Uterus (tissue), 4 donors: Measurements from ENCODE around the gene C6orf52. TPM values are rescaled to one million over a fixed set of nuclear protein-coding genes. Genes with fewer than 3 reads are reported as not detected.
A peak's percentile ranks its signal among the peaks of the same experiment; 100 is the strongest.
"Not testable (repeated sequence)": the region's sequence is repeated elsewhere in the genome, so short reads cannot be mapped to it uniquely, and the experiment has no call there.

Source experiments
- DNase-seq, 2 donors: peaks; one replicate each; pipeline ENCODE4 v3.0.0-alpha.2; 2019 to 2020
- H3K27ac ChIP-seq, 2 donors: fragments of 200-600 bp; sonication (generic); 1 replicate in 1 of 2; 2 replicates in 1 of 2; pipeline ENCODE4 v1.5.1; 2016 to 2018
- H3K27me3 ChIP-seq, 2 donors: fragments of 200-600 bp; sonication (generic); one replicate each; pipeline ENCODE4 v1.5.1; 2018 to 2019; ENCODE audit warnings: control low read depth in 1 of 2
- H3K36me3 ChIP-seq, 2 donors: fragments of 200-600 bp; sonication (generic); one replicate each; pipeline ENCODE4 v1.5.1; 2019; ENCODE audit warnings: control low read depth in 1 of 2
- H3K4me1 ChIP-seq, 2 donors: fragments of 200-600 bp; sonication (generic); one replicate each; pipeline ENCODE4 v1.5.1; 2018 to 2019; ENCODE audit warnings: control low read depth in 1 of 2
- H3K4me3 ChIP-seq, 2 donors: fragments of 200-600 bp; sonication (generic); 1 replicate in 1 of 2; 2 replicates in 1 of 2; pipeline ENCODE4 v1.5.1; 2018 to 2019; ENCODE audit warnings: mild to moderate bottlenecking in 1 of 2
- H3K9me3 ChIP-seq, 2 donors: fragments of 200-600 bp; sonication (generic); one replicate each; pipeline ENCODE4 v1.5.1; 2019; ENCODE audit warnings: control low read depth in 1 of 2
- CTCF ChIP-seq, 4 experiments: fragments of 200-600 bp in 2 of 4; fragments of 450-650 bp in 2 of 4; sonication (generic) in 2 of 4; IDR thresholded peaks; one replicate each; pipeline ENCODE4 v1.5.1; 2016 to 2019; ENCODE audit warnings: antibody characterized with exemption in 4 of 4, mild to moderate bottlenecking in 2 of 4, moderate library complexity in 1 of 4
- POLR2A ChIP-seq, 2 donors: fragments of 450-650 bp; IDR thresholded peaks; one replicate each; pipeline ENCODE4 v1.6.1; 2016; ENCODE audit warnings: antibody characterized with exemption in 2 of 2, mild to moderate bottlenecking in 1 of 2, moderate library complexity in 1 of 2
- intact Hi-C: fragments of 100-400 bp; cut with DNase I; formaldehyde crosslinking; loops from one replicate; pipeline ENCODE4 v1.15.1; 2023; ENCODE audit warnings: low total_unique reads
- total RNA-seq, 4 donors: library from RNA; depleted of rRNA in 3 of 4; stranded (reverse); fragments of >200 nt in 3 of 4; gene quantifications; one replicate each; pipeline versions ENCODE4 v1.1.0 to v1.2.4, GENCODE V29; 2014 to 2023
- donor health status: DM: yes; HTN: yes; CAD: no.

Gene C6orf52
- total RNA-seq, 4 donors from 2014 or later: 79.7 TPM; not detected in 3

- no peak overlapping the region for H3K27ac ChIP-seq
- H3K9me3 ChIP-seq: no peaks in the 10 kb centered on the region
- no peaks in the 10 kb centered on the region for H3K27me3 ChIP-seq
- H3K4me1 ChIP-seq: peaks cover 7 to 14% of the 10 kb centered on the region in 2 donors
- H3K4me3 ChIP-seq: no peak overlapping the region
- no peak for DNase-seq
- intact Hi-C loops: no loop called here
- H3K36me3 ChIP-seq: no peaks in the 10 kb centered on the region
- no peak for TF ChIP-seq POLR2A (IDR thresholded peaks at IDR 0.05)
- no peak for TF ChIP-seq CTCF (IDR thresholded peaks at IDR 0.05)
Measured at GRCh38 chr6:10725044-10725443, 30.6 kb upstream of the C6orf52 start.

- Histone ChIP-seq H3K36me3 (no peaks in the 10 kb centered on the region), H3K4me3 (peak overlapping the region; percentile 67 to 78), H3K27ac (peak overlapping the region; percentile 80), H3K27me3 (no peaks in the 10 kb centered on the region), H3K4me1 (peaks cover 7 to 14% of the 10 kb centered on the region in 2 donors), H3K9me3 (no peaks in the 10 kb centered on the region)
- intact Hi-C loops: no loop called here
- TF ChIP-seq POLR2A (IDR thresholded peaks at IDR 0.05): no peak
- no peak for TF ChIP-seq CTCF (IDR thresholded peaks at IDR 0.05)
- no peak for DNase-seq
Measured at GRCh38 chr6:10723567-10723881, 29.1 kb upstream of the C6orf52 start.

GRCh38 chr6:10722820-10723566 lies 28.6 kb upstream of the C6orf52 start, which contains the start of gene TMEM14C:
Gene TMEM14C (plus strand): TSS chr6:10723070. CDS start chr6:10724614, 1,544 bp downstream.
- peak; percentile 99 for DNase-seq
- no peaks in the 10 kb centered on the region for H3K9me3 ChIP-seq
- peak within 1 kb of the TSS; percentile 67 to 78 for H3K4me3 ChIP-seq
- peak within 1 kb of the TSS; percentile 80 to 83 for H3K27ac ChIP-seq
- H3K27me3 ChIP-seq: no peaks in the 10 kb centered on the region
- H3K4me1 ChIP-seq: peaks cover 7 to 14% of the 10 kb centered on the region in 2 donors
- no peaks in the 10 kb centered on the region for H3K36me3 ChIP-seq
- TF ChIP-seq POLR2A (IDR thresholded peaks at IDR 0.05) (peak; percentile 68 to 76), CTCF (IDR thresholded peaks at IDR 0.05) (peak in 1 of 4 experiments; percentile 29)
- intact Hi-C loops: no loop called here

GRCh38 chr6:10722570-10722819 lies 28.1 kb upstream of the C6orf52 start:
- H3K27me3 ChIP-seq: no peaks in the 10 kb centered on the region
- H3K4me3 ChIP-seq: peak overlapping the region; percentile 67 to 78
- TF ChIP-seq POLR2A (IDR thresholded peaks at IDR 0.05): no peak
- TF ChIP-seq CTCF (IDR thresholded peaks at IDR 0.05): no peak
- intact Hi-C loops: no loop called here
- no peaks in the 10 kb centered on the region for H3K9me3 ChIP-seq
- no peak for DNase-seq
- H3K4me1 ChIP-seq: peaks cover 7 to 14% of the 10 kb centered on the region in 2 donors
- peak overlapping the region; percentile 80 to 83 for H3K27ac ChIP-seq
- H3K36me3 ChIP-seq: no peaks in the 10 kb centered on the region

- H3K4me3 ChIP-seq: peak overlapping the region; percentile 67 to 78
- H3K36me3 ChIP-seq: no peaks in the 10 kb centered on the region
- no peak for TF ChIP-seq CTCF (IDR thresholded peaks at IDR 0.05)
- TF ChIP-seq POLR2A (IDR thresholded peaks at IDR 0.05): no peak
- no peak for DNase-seq
- H3K27me3 ChIP-seq: no peaks in the 10 kb centered on the region
- intact Hi-C loops: no loop called here
- H3K9me3 ChIP-seq: no peaks in the 10 kb centered on the region
- H3K4me1 ChIP-seq: peaks cover 7 to 14% of the 10 kb centered on the region in 2 donors
- peak overlapping the region; percentile 80 to 83 for H3K27ac ChIP-seq
Measured at GRCh38 chr6:10721850-10722569, 27.6 kb upstream of the C6orf52 start.

GRCh38 chr6:10720960-10721849 lies 26.8 kb upstream of the C6orf52 start:
- Histone ChIP-seq H3K27ac (peak overlapping the region; percentile 74 to 88), H3K4me3 (peak overlapping the region; percentile 43 to 66), H3K4me1 (peaks cover 7 to 14% of the 10 kb centered on the region in 2 donors)
- H3K27me3 ChIP-seq, H3K36me3 ChIP-seq, DNase-seq, H3K9me3 ChIP-seq, intact Hi-C loops: not testable (repeated sequence)
